ENCODE results near the gene MOB3B.

Gene MOB3B

GRCh38 chr9:27412081-27412480, 117.5 kb downstream of the MOB3B start:
- Histone ChIP-seq H3K4me3 (ENCODE audit: low read depth, low read length) (no peak overlapping the region), H3K27me3 (replicated peaks) (no peaks in the 10 kb centered on the region), H3K27ac (no peak overlapping the region), H3K36me3 (replicated peaks) (no peaks in the 10 kb centered on the region)
- in situ Hi-C loops (cut with HindIII; ENCODE audit: low pct_ligation_motif_present, low sequenced_read_pairs), result no loop called here
- no peak for DNase-seq
- TF ChIP-seq, protein P1, sequence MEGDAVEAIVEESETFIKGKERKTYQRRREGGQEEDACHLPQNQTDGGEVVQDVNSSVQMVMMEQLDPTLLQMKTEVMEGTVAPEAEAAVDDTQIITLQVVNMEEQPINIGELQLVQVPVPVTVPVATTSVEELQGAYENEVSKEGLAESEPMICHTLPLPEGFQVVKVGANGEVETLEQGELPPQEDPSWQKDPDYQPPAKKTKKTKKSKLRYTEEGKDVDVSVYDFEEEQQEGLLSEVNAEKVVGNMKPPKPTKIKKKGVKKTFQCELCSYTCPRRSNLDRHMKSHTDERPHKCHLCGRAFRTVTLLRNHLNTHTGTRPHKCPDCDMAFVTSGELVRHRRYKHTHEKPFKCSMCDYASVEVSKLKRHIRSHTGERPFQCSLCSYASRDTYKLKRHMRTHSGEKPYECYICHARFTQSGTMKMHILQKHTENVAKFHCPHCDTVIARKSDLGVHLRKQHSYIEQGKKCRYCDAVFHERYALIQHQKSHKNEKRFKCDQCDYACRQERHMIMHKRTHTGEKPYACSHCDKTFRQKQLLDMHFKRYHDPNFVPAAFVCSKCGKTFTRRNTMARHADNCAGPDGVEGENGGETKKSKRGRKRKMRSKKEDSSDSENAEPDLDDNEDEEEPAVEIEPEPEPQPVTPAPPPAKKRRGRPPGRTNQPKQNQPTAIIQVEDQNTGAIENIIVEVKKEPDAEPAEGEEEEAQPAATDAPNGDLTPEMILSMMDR (IDR thresholded peaks at IDR 0.05; ENCODE audit: low read depth, low read length, missing control alignments), result no peak

GRCh38 chr9:27408482-27408881, 121.1 kb downstream of the MOB3B start:
- no peak for DNase-seq
- in situ Hi-C loops (cut with HindIII; ENCODE audit: low pct_ligation_motif_present, low sequenced_read_pairs), result no loop called here
- no peak overlapping the region for H3K4me3 ChIP-seq (ENCODE audit: low read depth, low read length)
- no peaks in the 10 kb centered on the region for H3K36me3 ChIP-seq (replicated peaks)
- TF ChIP-seq, protein P1 (IDR thresholded peaks at IDR 0.05; ENCODE audit: low read depth, low read length, missing control alignments), result no peak
- H3K27ac ChIP-seq, result peak overlapping the region; percentile 73
- H3K27me3 ChIP-seq (replicated peaks), result no peaks in the 10 kb centered on the region

DNA sequence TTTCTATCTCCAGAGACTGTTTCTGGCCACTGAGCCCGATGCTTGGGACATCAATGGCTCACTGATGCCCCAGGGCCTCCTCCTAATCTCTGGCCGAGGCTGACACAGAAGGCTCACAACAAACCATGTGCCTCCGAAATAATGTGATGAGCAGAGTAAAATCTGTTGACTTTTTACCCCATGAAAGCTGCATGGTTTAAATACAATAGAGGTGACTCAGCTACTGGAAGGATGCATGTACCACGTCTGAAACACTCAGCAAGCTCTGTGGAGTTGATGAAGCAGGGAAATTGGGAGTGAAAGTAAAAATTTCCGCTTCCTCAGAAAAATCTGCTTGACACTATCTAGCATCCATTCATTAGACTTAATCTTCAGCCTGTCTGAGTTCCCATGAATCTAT, 121.6 kb downstream of the MOB3B start:
- DNase-seq, result peak; percentile 77
- Histone ChIP-seq H3K27me3 (replicated peaks) (no peaks in the 10 kb centered on the region), H3K4me3 (ENCODE audit: low read depth, low read length) (no peak overlapping the region), H3K36me3 (replicated peaks) (no peaks in the 10 kb centered on the region), H3K27ac (peak overlapping the region; percentile 73)
- in situ Hi-C loops (cut with HindIII; ENCODE audit: low pct_ligation_motif_present, low sequenced_read_pairs), result no loop called here
- TF ChIP-seq, protein P1 (IDR thresholded peaks at IDR 0.05; ENCODE audit: low read depth, low read length, missing control alignments), result no peak

DNA sequence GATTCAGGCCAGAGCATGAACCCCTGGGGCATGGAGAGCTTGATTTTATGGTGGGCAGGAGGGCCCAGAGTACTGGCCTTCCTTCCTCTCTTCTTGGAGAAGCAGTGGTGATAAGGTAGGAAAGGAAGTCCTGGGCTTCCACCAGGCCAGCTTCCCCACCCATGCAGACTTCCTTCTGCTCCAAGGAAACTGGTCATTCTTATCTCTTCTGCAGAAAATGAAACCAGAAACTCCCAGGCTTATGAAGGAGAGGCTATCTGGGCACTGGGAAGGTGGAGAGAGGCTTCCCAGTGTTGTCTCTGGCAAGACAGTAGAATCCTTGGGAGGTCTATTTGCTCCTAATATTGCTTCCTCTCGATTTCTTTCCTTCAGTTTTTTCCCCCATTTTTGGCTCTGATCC, 122.1 kb downstream of the MOB3B start:
- Histone ChIP-seq H3K4me3 (ENCODE audit: low read depth, low read length) (no peak overlapping the region), H3K27me3 (replicated peaks) (no peaks in the 10 kb centered on the region), H3K27ac (peak overlapping the region; percentile 73), H3K36me3 (replicated peaks) (no peaks in the 10 kb centered on the region)
- TF ChIP-seq, protein P1 (IDR thresholded peaks at IDR 0.05; ENCODE audit: low read depth, low read length, missing control alignments), result no peak
- no peak for DNase-seq
- in situ Hi-C loops (cut with HindIII; ENCODE audit: low pct_ligation_motif_present, low sequenced_read_pairs), result no loop called here

- TF ChIP-seq, protein P1 (IDR thresholded peaks at IDR 0.05; ENCODE audit: low read depth, low read length, missing control alignments), result no peak
- in situ Hi-C loops (cut with HindIII; ENCODE audit: low pct_ligation_motif_present, low sequenced_read_pairs), result no loop called here
- H3K27me3 ChIP-seq (replicated peaks), result no peaks in the 10 kb centered on the region
- no peak for DNase-seq
- no peaks in the 10 kb centered on the region for H3K36me3 ChIP-seq (replicated peaks)
- H3K4me3 ChIP-seq (ENCODE audit: low read depth, low read length), result no peak overlapping the region
- H3K27ac ChIP-seq, result no peak overlapping the region
Measured at GRCh38 chr9:27404661-27405060, 125.0 kb downstream of the MOB3B start.

- in situ Hi-C loops (cut with HindIII; ENCODE audit: low pct_ligation_motif_present, low sequenced_read_pairs), result no loop called here
- TF ChIP-seq, protein P1 (IDR thresholded peaks at IDR 0.05; ENCODE audit: low read depth, low read length, missing control alignments), result no peak
- Histone ChIP-seq H3K27me3 (replicated peaks) (no peaks in the 10 kb centered on the region), H3K36me3 (replicated peaks) (no peaks in the 10 kb centered on the region), H3K4me3 (ENCODE audit: low read depth, low read length) (no peak overlapping the region), H3K27ac (no peak overlapping the region)
- DNase-seq, result no peak
Measured at GRCh38 chr9:27402626-27403025, 127.0 kb downstream of the MOB3B start.

All from brain microvascular endothelial cell (primary cell).